ENCODE results near the gene BEND7. TPM values are rescaled to one million over a fixed set of nuclear protein-coding genes. Genes with fewer than 3 reads are reported as not detected.

Gene BEND7
- total RNA-seq, 2 donors from 2014 or later = 13.7 to 17.5 TPM

- 85 to 86% methylated on average over 13 of the region's 13 CpGs for WGBS, 2 donors
- Histone ChIP-seq H3K9me3 (no peaks in the 10 kb centered on the region), H3K4me3 (no peak overlapping the region), H3K4me1 (no peaks in the 10 kb centered on the region), H3K27me3 (no peaks in the 10 kb centered on the region), H3K36me3 (replicated peaks in 1 of 2; ENCODE audit: insufficient read depth in 1 of 2, low read depth in 2 of 2) (no peaks in the 10 kb centered on the region), H3K27ac (no peak overlapping the region)
- intact Hi-C loops (cut with DNase I) = no loop called here
- DNase-seq (no peak), ATAC-seq (no peak)
- TF ChIP-seq POLR2A (IDR thresholded peaks at IDR 0.05) = no peak
- TF ChIP-seq CTCF (IDR thresholded peaks at IDR 0.05) = no peak
These were observed 12.6 kb downstream of the BEND7 start for GRCh38 chr10:13516176-13516575.

- Histone ChIP-seq H3K36me3 (replicated peaks in 1 of 2; ENCODE audit: insufficient read depth in 1 of 2, low read depth in 2 of 2) (no peaks in the 10 kb centered on the region), H3K27ac (no peak overlapping the region), H3K4me3 (no peak overlapping the region), H3K4me1 (no peaks in the 10 kb centered on the region), H3K9me3 (no peaks in the 10 kb centered on the region), H3K27me3 (no peaks in the 10 kb centered on the region)
- intact Hi-C loops (cut with DNase I) = no loop called here
- no peak for TF ChIP-seq POLR2A (IDR thresholded peaks at IDR 0.05)
- TF ChIP-seq CTCF (IDR thresholded peaks at IDR 0.05) = no peak
- ATAC-seq = no peak
- WGBS, 2 donors = 85 to 89% methylated on average over 5 of the region's 5 CpGs
- no peak for DNase-seq
These were observed 13.3 kb downstream of the BEND7 start for GRCh38 chr10:13515467-13515866.

GRCh38 chr10:13514296-13514695, 14.5 kb downstream of the BEND7 start:
- WGBS, 2 donors = 91 to 95% methylated on average over 14 of the region's 14 CpGs
- Histone ChIP-seq H3K27me3 (no peaks in the 10 kb centered on the region), H3K4me1 (no peaks in the 10 kb centered on the region), H3K9me3 (no peaks in the 10 kb centered on the region), H3K36me3 (replicated peaks in 1 of 2; ENCODE audit: insufficient read depth in 1 of 2, low read depth in 2 of 2) (no peaks in the 10 kb centered on the region), H3K4me3 (no peak overlapping the region), H3K27ac (no peak overlapping the region)
- DNase-seq = no peak
- intact Hi-C loops (cut with DNase I) = no loop called here
- no peak for TF ChIP-seq CTCF (IDR thresholded peaks at IDR 0.05)
- no peak for TF ChIP-seq POLR2A (IDR thresholded peaks at IDR 0.05)
- no peak for ATAC-seq

GRCh38 chr10:13512564-13512963, 16.2 kb downstream of the BEND7 start:
- H3K27ac ChIP-seq = no peak overlapping the region
- WGBS, 2 donors = 34 to 36% methylated on average over 2 of the region's 2 CpGs
- H3K36me3 ChIP-seq (replicated peaks in 1 of 2; ENCODE audit: insufficient read depth in 1 of 2, low read depth in 2 of 2) = no peaks in the 10 kb centered on the region
- no peaks in the 10 kb centered on the region for H3K4me1 ChIP-seq
- H3K9me3 ChIP-seq = no peaks in the 10 kb centered on the region
- DNase-seq = no peak
- H3K27me3 ChIP-seq = no peaks in the 10 kb centered on the region
- no peak overlapping the region for H3K4me3 ChIP-seq
- no peak for ATAC-seq
- TF ChIP-seq POLR2A (IDR thresholded peaks at IDR 0.05) (no peak), CTCF (IDR thresholded peaks at IDR 0.05) (no peak)
- intact Hi-C loops (cut with DNase I) = no loop called here

- Histone ChIP-seq H3K27ac (no peak overlapping the region), H3K4me1 (no peaks in the 10 kb centered on the region), H3K27me3 (no peaks in the 10 kb centered on the region), H3K4me3 (no peak overlapping the region), H3K9me3 (no peaks in the 10 kb centered on the region), H3K36me3 (replicated peaks in 1 of 2; ENCODE audit: insufficient read depth in 1 of 2, low read depth in 2 of 2) (no peaks in the 10 kb centered on the region)
- WGBS, 2 donors = 84 to 86% methylated on average over 5 of the region's 5 CpGs
- intact Hi-C loops (cut with DNase I) = no loop called here
- TF ChIP-seq POLR2A (IDR thresholded peaks at IDR 0.05) = no peak
- TF ChIP-seq CTCF (IDR thresholded peaks at IDR 0.05) = no peak
- ATAC-seq = no peak
- no peak for DNase-seq
These were observed 17.4 kb downstream of the BEND7 start for GRCh38 chr10:13511409-13511808.

Data from body of pancreas (tissue), 4 donors.